Common myeloid progenitor, CD34-positive (primary cell): ENCODE data around the gene CLIP1.
A peak's percentile ranks its signal among the peaks of the same experiment; 100 is the strongest.

Experiments
- CTCF ChIA-PET: fragments of 350-600 bp; sonication (Branson Sonifier 250); formaldehyde crosslinking; loops from one replicate; lab custom pipeline; 2021; ENCODE audit warnings: antibody characterized with exemption; lab: Charles Lee
- POLR2A ChIA-PET: fragments of 350-600 bp; sonication (Branson Sonifier 250); formaldehyde crosslinking; loops from one replicate; lab custom pipeline; 2021; ENCODE audit warnings: antibody characterized with exemption; lab: Charles Lee
- DNase-seq, 3 donors: peaks; one replicate each; pipeline versions ENCODE4 v3.0.0 to v3.0.0-alpha.2; 2013
- H3K27ac ChIP-seq, 2 experiments: 1 replicate in 1 of 2; 2 replicates in 1 of 2; pipeline ENCODE4 v1.7.0; 2013; ENCODE audit warnings: inconsistent platforms in 2 of 2, low read length in 2 of 2, mild to moderate bottlenecking in 2 of 2, low read depth in 1 of 2, moderate library complexity in 1 of 2; ENCODE audit not compliant: severe bottlenecking in 2 of 2, insufficient read depth in 1 of 2, poor library complexity in 1 of 2
- H3K27me3 ChIP-seq, 5 experiments: replicated peaks in 2 of 5; 1 replicate in 3 of 5; 2 replicates in 2 of 5; pipeline versions ENCODE4 v1.6.1 to v1.7.0; 2013; ENCODE audit warnings: low read length in 4 of 5, mild to moderate bottlenecking in 2 of 5, moderate library complexity in 2 of 5, inconsistent platforms in 1 of 5; ENCODE audit not compliant: insufficient read depth in 5 of 5, control insufficient read depth in 4 of 5
- H3K36me3 ChIP-seq, 4 experiments: 1 replicate in 2 of 4; 2 replicates in 2 of 4; pipeline versions ENCODE4 v1.6.1 to v1.7.0; 2013; ENCODE audit warnings: low read length in 3 of 4, control low read depth in 1 of 4, mild to moderate bottlenecking in 1 of 4; ENCODE audit not compliant: control insufficient read depth in 4 of 4, insufficient read depth in 4 of 4
- H3K4me1 ChIP-seq, 4 experiments: 1 replicate in 3 of 4; 2 replicates in 1 of 4; pipeline versions ENCODE4 v1.6.1 to v1.7.1; 2013; ENCODE audit warnings: low read length in 3 of 4, mild to moderate bottlenecking in 3 of 4, control low read depth in 1 of 4, inconsistent platforms in 1 of 4, moderate library complexity in 1 of 4; ENCODE audit not compliant: control insufficient read depth in 4 of 4, insufficient read depth in 4 of 4; ENCODE audit errors: control extremely low read depth in 1 of 4
- H3K4me3 ChIP-seq, 7 experiments: 1 replicate in 4 of 7; 2 replicates in 3 of 7; pipeline versions ENCODE4 v1.5.1 to v1.7.0; 2013; ENCODE audit warnings: mild to moderate bottlenecking in 7 of 7, low read length in 6 of 7, moderate library complexity in 6 of 7, inconsistent platforms in 2 of 7, low read depth in 2 of 7, control low read depth in 1 of 7; ENCODE audit not compliant: insufficient read depth in 4 of 7, control insufficient read depth in 1 of 7; ENCODE audit errors: extremely low read depth in 1 of 7
- H3K9me3 ChIP-seq, 5 experiments: 1 replicate in 4 of 5; 2 replicates in 1 of 5; pipeline versions ENCODE4 v1.6.1 to v1.7.1; 2013; ENCODE audit warnings: low read length in 4 of 5, mild to moderate bottlenecking in 2 of 5, inconsistent platforms in 1 of 5, low read depth in 1 of 5, moderate library complexity in 1 of 5; ENCODE audit not compliant: control insufficient read depth in 4 of 5, insufficient read depth in 2 of 5; ENCODE audit errors: control extremely low read depth in 1 of 5
- WGBS: methylation state at CpG from one replicate; pipeline ENCODE4 v1.1.5; 2013; ENCODE audit not compliant: insufficient coverage; 5-methylcytosine and 5-hydroxymethylcytosine counted together

CLIP1 gene

GRCh38 chr12:122225683-122226365, 196.6 kb downstream of the CLIP1 start, which contains the start of gene DIABLO:
Gene DIABLO, minus strand, starts transcription at chr12:122226052. Its CDS starts 38 bp downstream, at chr12:122226014.
- Histone ChIP-seq H3K4me1 (peaks cover 0 to 29% (median 21%) of the 10 kb centered on the region in 4 experiments), H3K4me3 (peak within 1 kb of the TSS; percentile 74 to 99 (median 96)), H3K27me3 (no peaks in the 10 kb centered on the region), H3K9me3 (no peaks in the 10 kb centered on the region), H3K27ac (peak within 1 kb of the TSS; percentile 89 to 94), H3K36me3 (peaks cover 6 to 40% (median 29%) of the 10 kb centered on the region in 4 experiments)
- WGBS: under 1% methylated on average over 63 of the region's 74 CpGs
- ChIA-PET CTCF (interaction anchor here (1.1 to 1.2 kb wide), 2 partner anchors 36 to 130 kb away, joined by 3 read pairs; no protein-coding TSS in a partner anchor), POLR2A (interaction anchor here (0.8 to 1.1 kb wide), 6 partner anchors 11 to 94 kb away, joined by 3 to 4 read pairs (median 3); partner anchors contain the start of gene VPS33A)
- DNase-seq: peak; percentile 99 to 100 (median 100)
